Measurements from ENCODE around the gene TAF10.

Gene TAF10

GRCh38 chr11:6578134-6578533 lies 33.9 kb downstream of the TAF10 start:
- no peak overlapping the region for H3K4me2 ChIP-seq (ENCODE audit: low read length)
- TF ChIP-seq EZH2 (IDR thresholded peaks at IDR 0.05; ENCODE audit: borderline replicate concordance, low read length) (no peak), CTCF (IDR thresholded peaks at IDR 0.05; ENCODE audit: low read length) (no peak)
- no peak overlapping the region for H3K4me3 ChIP-seq (ENCODE audit: low read depth, low read length, poor library complexity, severe bottlenecking)
- no peaks in the 10 kb centered on the region for H3K27me3 ChIP-seq (ENCODE audit: insufficient read depth, low read length)
- H3F3A ChIP-seq (ENCODE audit: insufficient read depth, low read length): no peaks in the 10 kb centered on the region
- H3K27ac ChIP-seq (ENCODE audit: low read depth, low read length, poor library complexity, severe bottlenecking): no peak overlapping the region
- no peaks in the 10 kb centered on the region for H3K4me1 ChIP-seq (ENCODE audit: insufficient read depth, low read length, severe bottlenecking)
- no peaks in the 10 kb centered on the region for H3K9me2 ChIP-seq (ENCODE audit: low read depth, low read length)
- H3K9ac ChIP-seq (ENCODE audit: low read length): no peak overlapping the region
- H3K79me2 ChIP-seq (ENCODE audit: insufficient read depth, low read length): no peaks in the 10 kb centered on the region
- no peaks in the 10 kb centered on the region for H4K20me1 ChIP-seq (ENCODE audit: insufficient read depth, low read length)
- H2AFZ ChIP-seq (ENCODE audit: low read length): no peak overlapping the region
- no peaks in the 10 kb centered on the region for H3K36me3 ChIP-seq (ENCODE audit: insufficient read depth, low read length)
- H3K9me3 ChIP-seq (ENCODE audit: low read length): no peaks in the 10 kb centered on the region

- H3K4me1 ChIP-seq (ENCODE audit: insufficient read depth, low read length, severe bottlenecking): no peaks in the 10 kb centered on the region
- no peaks in the 10 kb centered on the region for H3K36me3 ChIP-seq (ENCODE audit: insufficient read depth, low read length)
- no peak for TF ChIP-seq EZH2 (IDR thresholded peaks at IDR 0.05; ENCODE audit: borderline replicate concordance, low read length)
- no peak for TF ChIP-seq CTCF (IDR thresholded peaks at IDR 0.05; ENCODE audit: low read length)
- H3K79me2 ChIP-seq (ENCODE audit: insufficient read depth, low read length): no peaks in the 10 kb centered on the region
- H3K9ac ChIP-seq (ENCODE audit: low read length): no peak overlapping the region
- no peak overlapping the region for H2AFZ ChIP-seq (ENCODE audit: low read length)
- H3K27ac ChIP-seq (ENCODE audit: low read depth, low read length, poor library complexity, severe bottlenecking): no peak overlapping the region
- no peaks in the 10 kb centered on the region for H4K20me1 ChIP-seq (ENCODE audit: insufficient read depth, low read length)
- H3K4me3 ChIP-seq (ENCODE audit: low read depth, low read length, poor library complexity, severe bottlenecking): no peak overlapping the region
- no peaks in the 10 kb centered on the region for H3K9me2 ChIP-seq (ENCODE audit: low read depth, low read length)
- H3K4me2 ChIP-seq (ENCODE audit: low read length): no peak overlapping the region
- no peaks in the 10 kb centered on the region for H3K27me3 ChIP-seq (ENCODE audit: insufficient read depth, low read length)
- H3K9me3 ChIP-seq (ENCODE audit: low read length): no peaks in the 10 kb centered on the region
- no peaks in the 10 kb centered on the region for H3F3A ChIP-seq (ENCODE audit: insufficient read depth, low read length)
Measured at GRCh38 chr11:6576471-6577373, 35.3 kb downstream of the TAF10 start.

GRCh38 chr11:6574816-6575715 lies 37.0 kb downstream of the TAF10 start:
- Histone ChIP-seq H3K27me3 (ENCODE audit: insufficient read depth, low read length) (no peaks in the 10 kb centered on the region), H3K4me3 (ENCODE audit: low read depth, low read length, poor library complexity, severe bottlenecking) (no peak overlapping the region), H3K9me3 (ENCODE audit: low read length) (no peaks in the 10 kb centered on the region), H3F3A (ENCODE audit: insufficient read depth, low read length) (no peaks in the 10 kb centered on the region), H3K9me2 (ENCODE audit: low read depth, low read length) (no peaks in the 10 kb centered on the region), H3K9ac (ENCODE audit: low read length) (no peak overlapping the region), H3K4me1 (ENCODE audit: insufficient read depth, low read length, severe bottlenecking) (no peaks in the 10 kb centered on the region), H4K20me1 (ENCODE audit: insufficient read depth, low read length) (no peaks in the 10 kb centered on the region), H2AFZ (ENCODE audit: low read length) (no peak overlapping the region), H3K36me3 (ENCODE audit: insufficient read depth, low read length) (no peaks in the 10 kb centered on the region), H3K79me2 (ENCODE audit: insufficient read depth, low read length) (no peaks in the 10 kb centered on the region), H3K4me2 (ENCODE audit: low read length) (no peak overlapping the region), H3K27ac (ENCODE audit: low read depth, low read length, poor library complexity, severe bottlenecking) (no peak overlapping the region)
- TF ChIP-seq EZH2 (IDR thresholded peaks at IDR 0.05; ENCODE audit: borderline replicate concordance, low read length): no peak
- no peak for TF ChIP-seq CTCF (IDR thresholded peaks at IDR 0.05; ENCODE audit: low read length)
